Regular cardiac myocyte (primary cell): ENCODE measurements around the gene RMND1. TPM values are rescaled to one million over a fixed set of nuclear protein-coding genes. Genes with fewer than 3 reads are reported as not detected.

Source experiments
- total RNA-seq: library from RNA; depleted of rRNA; stranded (reverse); fragments of >200 nt; gene quantifications from 2 replicates; pipeline ENCODE4 v1.2.3, GENCODE V29; 2014

The RMND1 gene, protein sequence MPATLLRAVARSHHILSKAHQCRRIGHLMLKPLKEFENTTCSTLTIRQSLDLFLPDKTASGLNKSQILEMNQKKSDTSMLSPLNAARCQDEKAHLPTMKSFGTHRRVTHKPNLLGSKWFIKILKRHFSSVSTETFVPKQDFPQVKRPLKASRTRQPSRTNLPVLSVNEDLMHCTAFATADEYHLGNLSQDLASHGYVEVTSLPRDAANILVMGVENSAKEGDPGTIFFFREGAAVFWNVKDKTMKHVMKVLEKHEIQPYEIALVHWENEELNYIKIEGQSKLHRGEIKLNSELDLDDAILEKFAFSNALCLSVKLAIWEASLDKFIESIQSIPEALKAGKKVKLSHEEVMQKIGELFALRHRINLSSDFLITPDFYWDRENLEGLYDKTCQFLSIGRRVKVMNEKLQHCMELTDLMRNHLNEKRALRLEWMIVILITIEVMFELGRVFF
- 56.9 and 101 TPM in 2 replicates for total RNA-seq

DNA sequence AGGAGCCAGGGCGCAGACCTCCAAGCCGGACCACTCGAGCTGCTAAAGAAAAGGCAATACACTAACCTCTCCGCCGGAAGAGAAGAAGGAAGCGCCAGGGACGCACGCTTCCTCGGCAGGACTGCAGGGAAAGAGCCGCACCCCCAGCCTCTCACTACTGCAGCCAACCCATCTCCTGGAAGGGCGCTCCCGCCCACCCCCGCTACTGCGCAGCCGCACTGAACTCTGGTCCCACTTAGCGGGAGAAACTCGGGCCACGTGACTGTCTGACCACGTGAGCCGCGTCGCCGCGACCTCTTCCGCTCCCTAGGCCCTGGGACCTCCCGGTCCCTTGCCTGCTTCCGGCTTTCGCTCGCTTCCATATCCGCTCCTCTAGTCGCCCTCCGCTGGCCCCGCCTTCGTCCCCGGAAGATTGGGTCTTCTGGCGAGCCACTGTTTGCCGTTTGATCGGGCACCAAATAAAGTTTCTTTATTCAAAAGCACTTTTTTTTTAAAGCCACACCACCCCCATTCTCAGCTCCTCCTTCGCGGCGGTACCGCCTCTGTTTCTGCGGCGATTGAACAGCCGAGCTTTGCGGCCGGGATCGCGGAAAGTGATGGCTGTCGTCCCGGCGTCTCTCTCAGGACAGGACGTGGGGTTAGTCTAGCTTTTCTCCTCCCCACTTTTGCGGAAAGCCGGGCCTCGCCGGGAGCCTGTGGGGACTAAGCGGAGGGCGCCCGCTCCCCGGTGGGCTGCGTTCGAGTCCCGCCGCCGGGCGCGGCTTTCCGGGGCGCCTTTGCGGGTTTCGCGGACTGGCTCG lies at the start of gene RMND1:
RMND1 (minus strand) TSS at position 177 of the 800 bp plus-strand sequence. CDS start 6,315 bp downstream, outside the sequence.

DNA sequence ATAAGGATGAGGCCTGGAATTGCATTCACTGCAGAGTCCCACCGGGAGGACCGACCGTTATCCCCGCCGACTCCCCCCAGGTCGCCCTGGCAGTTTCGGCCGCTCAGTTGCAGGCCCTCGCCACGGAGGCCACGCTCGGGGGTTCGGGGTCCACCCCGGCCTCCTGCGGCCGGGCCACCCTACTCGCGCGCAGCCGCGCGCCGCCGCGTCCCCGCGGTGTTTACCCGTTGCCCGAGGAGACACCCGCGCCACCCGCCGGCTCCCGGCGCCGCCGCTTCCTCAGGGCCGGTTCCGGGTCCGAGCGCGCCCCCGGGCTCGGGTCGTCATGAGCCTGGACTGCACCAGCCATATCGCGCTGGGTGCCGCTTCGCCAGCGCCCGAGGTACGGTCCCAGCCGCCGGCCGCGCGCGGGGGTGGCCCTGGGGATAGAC lies 41.9 kb upstream of the RMND1 start, which contains the start of gene CCDC170:
CCDC170 (plus strand) TSS at position 214 of the 431 bp plus-strand sequence; CDS start at position 326, 112 bp downstream.

DNA sequence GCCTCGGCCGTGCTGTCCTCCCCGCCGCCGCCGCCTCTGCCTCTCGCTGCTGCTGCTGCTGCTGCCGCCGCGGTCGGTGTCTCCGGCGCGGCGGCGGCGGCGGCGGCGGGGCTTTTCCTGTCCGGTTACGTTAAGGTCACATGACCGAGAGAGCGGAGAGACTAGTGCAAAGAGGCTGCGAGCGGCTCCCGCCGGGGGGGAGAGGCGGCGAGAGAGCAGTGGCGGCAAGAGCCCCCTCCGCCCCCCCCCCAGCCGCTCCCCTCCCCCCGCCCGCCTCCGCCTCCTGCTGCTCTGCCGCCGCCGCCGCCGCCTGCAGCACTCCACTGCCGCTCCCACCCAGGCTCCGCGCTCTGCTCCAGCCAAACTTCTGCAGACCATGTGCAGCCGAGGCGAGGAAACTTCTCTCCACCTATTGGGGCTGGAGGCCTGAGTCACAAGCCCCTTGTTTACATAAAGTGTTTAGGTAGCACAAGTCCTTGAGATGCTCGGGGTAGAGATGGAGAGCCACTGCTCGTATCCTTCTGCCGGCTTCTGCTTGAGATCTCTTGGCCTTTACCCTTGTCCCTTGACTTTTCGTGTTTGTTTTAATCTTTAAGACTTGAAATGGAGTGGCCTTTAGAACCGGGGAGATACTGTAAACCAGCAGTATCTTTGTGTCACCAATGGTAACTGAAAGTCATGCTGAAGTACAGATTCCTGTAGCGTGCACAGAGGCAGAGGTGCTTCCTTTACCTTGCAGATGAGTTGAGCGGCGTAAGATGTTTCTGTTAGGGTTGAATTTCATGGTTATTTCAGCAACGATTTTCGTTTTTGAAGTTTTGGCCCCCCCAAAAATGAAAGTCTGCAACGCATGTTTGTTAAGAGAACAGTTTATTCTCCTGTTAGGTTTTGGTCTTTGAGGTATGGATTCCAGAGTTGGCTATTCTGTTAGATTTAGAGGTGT lies 60.2 kb downstream of the RMND1 start, which contains the start of gene ZBTB2:
ZBTB2 (minus strand) TSS at position 89 of the 943 bp plus-strand sequence. CDS start 17,922 bp downstream, outside the sequence.

Other genes starting within 250 kb of the RMND1 start
- 185 and 198 TPM in 2 replicates for gene AKAP12, start 212.2 kb downstream of the RMND1 start, total RNA-seq
- gene ZBTB2, start 60.6 kb downstream of the RMND1 start, total RNA-seq = 5.6 and 7.9 TPM in 2 replicates
- gene CCDC170, start 41.9 kb upstream of the RMND1 start, total RNA-seq = 0.19 and 0.56 TPM in 2 replicates